Stimulated activated naive CD8-positive, alpha-beta T cell treated with anti-CD3 and anti-CD28 coated beads, Interleukin-15, Interleukin-2, amounts not matched to agents 100 U/mL and 50 U/mL, for 24 hours (primary cell): Measurements from ENCODE around the gene ARHGAP44.

Experiments
- ATAC-seq: fragments of 150-1000 bp; cut with Tn5 transposase; one replicate; pipeline ENCODE4 v1.10.0; 2021
- DNase-seq: peaks from one replicate; pipeline ENCODE4 v3.0.0; 2021

The ARHGAP44 gene, protein sequence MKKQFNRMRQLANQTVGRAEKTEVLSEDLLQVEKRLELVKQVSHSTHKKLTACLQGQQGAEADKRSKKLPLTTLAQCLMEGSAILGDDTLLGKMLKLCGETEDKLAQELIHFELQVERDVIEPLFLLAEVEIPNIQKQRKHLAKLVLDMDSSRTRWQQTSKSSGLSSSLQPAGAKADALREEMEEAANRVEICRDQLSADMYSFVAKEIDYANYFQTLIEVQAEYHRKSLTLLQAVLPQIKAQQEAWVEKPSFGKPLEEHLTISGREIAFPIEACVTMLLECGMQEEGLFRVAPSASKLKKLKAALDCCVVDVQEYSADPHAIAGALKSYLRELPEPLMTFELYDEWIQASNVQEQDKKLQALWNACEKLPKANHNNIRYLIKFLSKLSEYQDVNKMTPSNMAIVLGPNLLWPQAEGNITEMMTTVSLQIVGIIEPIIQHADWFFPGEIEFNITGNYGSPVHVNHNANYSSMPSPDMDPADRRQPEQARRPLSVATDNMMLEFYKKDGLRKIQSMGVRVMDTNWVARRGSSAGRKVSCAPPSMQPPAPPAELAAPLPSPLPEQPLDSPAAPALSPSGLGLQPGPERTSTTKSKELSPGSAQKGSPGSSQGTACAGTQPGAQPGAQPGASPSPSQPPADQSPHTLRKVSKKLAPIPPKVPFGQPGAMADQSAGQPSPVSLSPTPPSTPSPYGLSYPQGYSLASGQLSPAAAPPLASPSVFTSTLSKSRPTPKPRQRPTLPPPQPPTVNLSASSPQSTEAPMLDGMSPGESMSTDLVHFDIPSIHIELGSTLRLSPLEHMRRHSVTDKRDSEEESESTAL

DNA sequence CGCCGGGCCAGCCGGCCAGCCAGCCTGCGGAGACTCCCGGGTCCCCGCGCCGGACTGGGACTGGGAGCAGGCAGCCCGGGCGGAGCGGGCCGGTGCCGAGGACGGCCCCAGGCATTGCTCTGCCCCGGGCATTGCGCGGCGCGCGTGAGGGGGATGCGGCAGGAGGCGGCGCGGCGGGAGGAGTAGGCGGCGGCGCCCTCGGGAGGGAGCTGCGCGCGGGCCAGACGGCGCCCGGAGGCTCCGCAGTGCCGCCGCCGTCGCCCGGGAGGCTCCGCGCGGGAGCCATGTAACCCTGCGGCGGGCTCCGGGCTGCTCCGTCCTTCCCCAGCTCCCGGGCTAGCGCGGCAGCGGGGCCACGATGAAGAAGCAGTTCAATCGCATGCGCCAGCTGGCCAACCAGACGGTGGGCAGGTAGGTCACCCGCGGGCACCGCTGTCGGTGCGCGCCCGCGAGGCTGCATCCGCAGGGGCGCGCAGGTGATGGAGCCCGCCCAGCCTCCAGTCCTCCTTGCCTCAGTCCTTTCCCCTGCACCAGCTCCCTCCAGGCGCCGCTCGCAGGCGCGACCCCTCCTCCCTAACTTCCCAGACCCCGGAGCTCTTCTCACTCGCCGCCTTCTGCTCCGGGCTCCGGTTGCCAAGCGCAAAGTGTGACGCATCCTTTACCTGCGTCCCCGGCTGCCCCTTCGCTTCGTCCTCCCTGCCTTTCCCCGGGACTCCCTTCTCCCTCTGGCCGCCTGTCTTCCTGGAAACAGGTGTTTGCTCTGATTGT is at the start of gene ARHGAP44:
Gene ARHGAP44 (plus strand): TSS at position 18 of the 768 bp plus-strand sequence. CDS start 341 bp downstream, at position 359.
- peak; percentile 43 for ATAC-seq
- DNase-seq = peak; percentile 47

DNA sequence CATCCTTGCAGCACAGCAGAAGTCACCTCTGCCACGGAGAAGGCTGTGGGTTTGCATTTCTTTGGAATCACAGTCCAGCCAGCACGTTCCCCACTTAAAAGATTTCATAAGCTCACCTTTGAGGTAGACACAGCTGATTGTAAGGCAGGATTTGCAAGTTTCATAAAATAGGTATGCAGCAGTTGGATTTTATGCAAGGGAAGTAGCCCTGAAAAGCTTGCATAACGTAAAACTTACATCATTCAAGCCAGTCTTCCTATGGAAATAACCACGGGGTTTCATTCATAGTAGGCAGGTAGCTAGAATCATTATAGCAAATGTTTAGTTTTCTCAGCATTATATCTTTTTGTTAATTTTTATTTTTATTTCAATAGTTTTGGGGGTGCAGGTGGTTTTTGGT is 49.8 kb upstream of the ARHGAP44 start:
- ATAC-seq = no peak
- no peak for DNase-seq

DNA sequence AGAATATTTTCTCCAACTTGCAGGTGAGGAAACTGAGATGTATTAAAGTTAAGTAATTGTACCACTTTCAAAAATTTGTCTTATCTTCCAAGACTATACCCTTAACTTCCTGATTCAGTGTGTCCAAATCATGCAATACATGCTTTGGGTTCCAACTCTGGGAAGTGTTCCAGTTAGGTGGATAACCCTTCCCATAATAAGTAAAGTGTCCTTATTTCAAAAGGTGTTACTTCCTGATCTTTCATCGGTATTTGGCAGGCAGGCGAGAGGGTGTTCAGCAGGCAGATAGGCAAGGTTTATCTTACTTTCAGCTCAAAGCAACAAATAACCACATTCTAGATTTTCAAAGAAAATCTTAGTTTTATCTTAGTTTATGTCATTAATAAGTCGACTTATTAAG is 46.3 kb upstream of the ARHGAP44 start:
- no peak for ATAC-seq

DNA sequence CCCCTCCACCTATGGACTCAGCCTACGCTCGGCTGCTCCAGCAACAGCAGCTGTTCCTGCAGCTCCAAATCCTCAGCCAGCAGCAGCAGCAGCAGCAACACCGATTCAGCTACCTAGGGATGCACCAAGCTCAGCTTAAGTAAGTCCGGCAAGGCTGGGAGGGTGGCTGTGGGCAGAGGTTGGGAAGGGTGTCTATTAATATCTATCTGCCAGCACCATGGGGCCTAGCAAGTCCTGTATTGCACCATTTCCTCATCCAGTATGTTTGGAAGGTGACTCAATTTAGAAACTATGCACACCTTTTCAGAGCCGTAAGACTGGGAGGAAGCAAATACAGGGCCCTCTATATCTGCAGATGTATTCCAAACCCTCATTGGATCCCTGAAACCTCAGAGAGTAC is 45.0 kb upstream of the ARHGAP44 start:
- DNase-seq (no peak), ATAC-seq (no peak)

More for the DNA sequence above, 46.3 kb upstream of the ARHGAP44 start:
- DNase-seq = no peak

DNA sequence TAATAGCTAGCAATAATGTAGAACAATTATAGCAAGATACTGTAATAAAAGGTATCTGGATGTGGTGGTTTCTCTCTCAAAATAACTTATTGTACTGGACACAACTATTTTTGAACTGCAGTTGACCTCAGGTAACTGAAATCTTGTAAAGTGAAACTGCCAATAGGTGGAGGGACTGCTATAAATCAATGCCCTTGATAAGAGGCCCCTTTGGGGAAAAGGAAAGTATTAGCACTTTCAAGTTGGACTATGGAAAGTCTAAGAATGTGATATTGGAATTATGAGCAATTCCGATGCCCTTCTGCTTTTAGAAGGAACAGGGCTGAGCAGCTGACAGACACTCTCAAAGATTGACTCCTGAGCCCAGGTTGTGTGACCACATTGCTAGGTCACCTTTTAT is 44.5 kb upstream of the ARHGAP44 start:
- DNase-seq (no peak), ATAC-seq (no peak)

DNA sequence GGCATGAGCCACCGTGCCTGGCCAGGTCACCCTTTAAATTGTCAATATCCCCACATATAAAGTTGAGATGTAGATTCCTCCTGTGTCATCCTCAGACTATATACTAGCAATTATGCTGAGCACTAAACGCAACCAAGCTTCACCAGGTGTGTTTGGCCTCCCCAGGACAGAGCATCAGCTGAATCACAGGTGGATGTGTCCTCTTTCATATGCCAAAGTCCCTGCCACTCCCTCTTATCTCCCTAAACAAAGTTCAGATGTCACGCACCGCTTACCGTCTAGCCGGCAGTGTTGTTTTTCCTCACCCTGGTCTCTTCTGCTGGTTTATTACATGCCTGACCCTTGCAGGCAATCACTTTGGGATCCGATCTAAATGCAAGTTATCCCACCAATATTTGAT is 43.8 kb upstream of the ARHGAP44 start:
- no peak for ATAC-seq

DNA sequence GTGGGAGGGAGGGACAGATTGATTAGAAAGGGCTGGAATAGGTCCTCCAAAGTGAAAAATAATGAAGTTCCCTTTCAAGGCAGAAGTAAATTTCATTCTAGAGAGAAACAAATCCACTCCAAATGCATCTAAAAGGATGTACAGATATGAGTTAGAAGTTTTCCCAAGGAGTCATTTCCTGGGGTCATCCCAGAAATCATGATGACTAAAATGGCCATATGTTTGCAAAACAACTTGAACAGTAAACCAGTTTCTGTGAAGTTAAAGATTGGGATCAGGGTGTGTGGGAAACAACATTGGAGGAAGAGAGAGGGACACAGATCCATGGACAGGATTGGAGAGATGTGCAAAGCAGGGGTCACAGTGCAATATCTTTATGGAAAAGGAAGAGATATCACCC is 32.5 kb upstream of the ARHGAP44 start:
- DNase-seq = no peak

More for the DNA sequence above, 43.8 kb upstream of the ARHGAP44 start:
- no peak for DNase-seq

DNA sequence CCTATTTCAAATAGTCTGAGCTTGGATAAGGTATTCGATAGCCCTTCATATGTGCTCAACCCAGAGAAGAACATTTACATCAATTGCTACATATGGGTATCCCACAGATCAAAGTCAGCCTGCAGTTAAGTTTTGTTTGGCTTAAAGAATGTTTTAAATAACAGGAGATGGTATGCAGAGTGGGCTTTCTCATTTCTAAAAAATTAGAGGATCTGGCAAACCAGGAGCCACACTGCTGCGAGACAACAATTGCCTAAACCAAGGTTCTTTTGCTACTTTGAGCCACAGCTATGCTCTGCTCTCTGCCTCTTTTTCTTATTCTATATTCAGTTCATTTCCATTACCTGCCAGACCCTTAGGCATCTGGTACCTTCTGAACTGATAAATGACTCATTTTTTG is 30.2 kb upstream of the ARHGAP44 start:
- DNase-seq (no peak), ATAC-seq (no peak)

More for the DNA sequence above, 32.5 kb upstream of the ARHGAP44 start:
- no peak for ATAC-seq

DNA sequence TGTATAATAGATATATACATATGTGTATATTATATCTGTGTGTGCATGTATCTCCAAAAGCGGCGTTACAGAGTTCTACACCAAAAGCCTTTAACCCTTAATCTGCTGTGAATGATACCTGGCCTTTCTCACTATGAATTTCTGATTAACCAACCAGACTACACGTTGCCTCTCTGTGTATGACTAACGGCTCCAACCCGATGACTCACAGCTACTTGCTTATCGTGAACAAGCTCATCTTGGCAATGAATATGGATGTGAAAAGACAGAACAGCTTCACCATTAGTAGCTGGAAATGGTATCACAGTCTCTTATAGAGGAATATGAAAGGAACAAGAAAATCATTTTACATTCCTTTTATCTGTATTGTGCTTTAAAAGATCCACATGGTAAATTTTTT is 23.8 kb upstream of the ARHGAP44 start:
- DNase-seq = no peak
- ATAC-seq = no peak

DNA sequence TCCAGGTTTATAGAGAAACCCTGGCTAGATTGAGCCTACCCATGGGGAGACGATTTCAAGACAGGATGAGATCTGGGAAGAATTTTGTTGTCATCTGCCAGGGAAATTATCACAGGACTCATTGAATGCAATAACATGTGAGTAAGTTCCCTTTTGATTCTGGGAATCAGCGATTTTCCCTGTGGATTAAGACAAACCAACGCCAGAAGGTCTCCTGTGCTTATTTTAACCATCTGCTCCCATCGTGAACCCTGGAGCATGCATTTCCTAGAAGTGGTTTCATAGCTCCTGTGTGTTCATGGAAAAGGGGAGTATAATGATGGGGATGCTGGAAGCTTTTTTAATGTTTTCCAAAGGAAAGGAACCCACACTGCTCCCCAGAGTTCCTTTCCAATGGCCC is 21.0 kb upstream of the ARHGAP44 start:
- no peak for DNase-seq
- no peak for ATAC-seq

DNA sequence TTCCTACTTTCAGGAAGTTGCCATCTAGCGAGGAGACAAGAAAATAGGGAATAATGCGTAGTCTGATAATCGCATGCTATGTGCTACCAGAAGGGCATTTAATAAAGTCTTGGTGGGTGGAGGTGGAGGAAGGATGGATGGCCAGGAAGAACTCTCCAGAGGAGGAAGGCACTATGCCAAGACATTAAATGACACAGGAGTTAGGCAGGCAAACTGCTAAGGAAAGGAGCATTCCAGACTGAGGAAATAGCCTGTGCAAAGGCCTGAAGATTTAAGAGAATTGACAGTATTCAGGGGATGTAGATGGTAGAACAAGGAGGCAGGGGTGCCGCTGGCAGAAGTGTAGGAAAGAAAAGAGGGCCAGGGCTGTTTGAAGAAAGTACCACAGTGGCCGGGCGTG is 19.3 kb upstream of the ARHGAP44 start:
- no peak for ATAC-seq

DNA sequence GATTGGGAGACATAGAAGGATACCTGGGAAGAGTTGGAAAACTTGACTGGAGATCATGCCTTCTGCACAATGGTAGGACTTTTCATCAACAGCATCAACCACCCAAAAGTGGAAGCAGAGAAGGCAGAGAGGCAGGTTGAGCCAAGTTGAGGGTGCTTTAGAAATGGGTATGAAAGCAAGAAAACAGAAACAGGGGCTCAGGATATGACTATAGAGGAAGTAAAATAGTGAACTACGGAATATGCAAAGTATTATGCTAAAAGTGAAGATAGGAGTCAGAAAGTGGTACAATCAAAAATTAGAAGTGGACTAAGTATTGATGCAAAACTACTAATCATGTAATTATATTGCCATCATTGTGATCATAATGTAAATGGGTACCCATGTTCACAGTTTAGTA is 16.1 kb upstream of the ARHGAP44 start:
- ATAC-seq (no peak), DNase-seq (no peak)

More for the DNA sequence above, 19.3 kb upstream of the ARHGAP44 start:
- DNase-seq = no peak

DNA sequence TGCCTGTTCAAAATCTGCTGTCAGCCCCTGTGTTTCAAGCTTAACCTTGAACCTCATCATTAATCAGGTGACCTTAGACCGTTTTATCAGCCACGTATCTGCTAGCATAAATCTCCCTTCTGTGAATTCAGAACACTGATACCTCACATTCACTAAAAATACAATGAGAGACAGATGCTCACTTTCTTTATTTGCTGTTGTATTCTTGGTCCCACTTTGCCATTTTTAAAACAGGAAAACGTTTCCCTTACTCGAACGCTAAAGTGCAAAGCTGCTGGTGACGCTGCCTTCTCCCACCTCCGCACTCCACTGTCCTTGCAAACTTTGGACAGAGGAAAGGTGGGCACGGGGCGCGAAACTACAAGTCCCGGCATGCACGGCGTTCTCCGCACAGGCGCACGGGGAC is 220 bp upstream of the ARHGAP44 start:
- no peak for DNase-seq
- no peak for ATAC-seq

DNA sequence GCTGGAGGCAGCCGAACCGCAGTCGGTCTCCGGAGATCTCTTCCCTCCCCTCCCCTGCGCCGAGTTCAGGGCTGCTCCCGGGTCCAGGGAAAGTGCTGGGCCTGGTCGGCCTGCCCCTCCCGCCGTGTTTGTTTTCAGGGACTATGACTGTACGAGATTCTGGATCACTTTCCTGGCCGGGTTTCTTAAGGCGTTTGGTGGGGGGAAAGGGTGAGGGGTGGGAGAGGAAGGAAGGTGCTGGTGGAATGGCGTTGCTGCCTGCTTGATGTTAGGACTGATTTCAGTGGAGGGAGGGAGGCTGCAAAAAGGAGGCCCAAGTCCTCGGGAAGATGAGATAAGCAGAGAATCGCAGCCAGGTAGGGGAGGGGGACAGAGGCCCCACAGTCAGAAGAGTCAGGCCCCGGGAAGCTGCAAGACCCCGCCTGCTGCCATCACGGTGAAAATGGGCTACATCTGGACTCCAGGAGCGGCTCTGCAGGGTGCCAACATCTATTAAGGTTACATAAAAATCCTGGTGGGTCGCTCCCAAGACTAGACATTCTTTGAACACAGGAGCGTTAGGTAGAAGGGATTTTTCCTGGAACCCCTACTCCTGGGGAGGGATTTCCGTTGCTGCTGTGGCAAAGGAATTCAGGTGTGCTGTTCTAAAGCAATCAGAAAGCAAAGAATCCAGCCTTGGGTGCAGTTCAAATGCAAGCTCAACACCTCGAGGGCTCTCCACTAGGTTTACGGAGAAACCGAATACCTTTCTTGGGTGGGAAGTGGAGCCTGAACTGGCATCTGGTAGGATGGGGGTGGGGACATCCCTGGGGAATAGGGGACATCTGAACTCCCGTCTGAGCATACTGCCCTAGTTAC is 1.2 kb downstream of the ARHGAP44 start:
- DNase-seq (no peak), ATAC-seq (no peak)

DNA sequence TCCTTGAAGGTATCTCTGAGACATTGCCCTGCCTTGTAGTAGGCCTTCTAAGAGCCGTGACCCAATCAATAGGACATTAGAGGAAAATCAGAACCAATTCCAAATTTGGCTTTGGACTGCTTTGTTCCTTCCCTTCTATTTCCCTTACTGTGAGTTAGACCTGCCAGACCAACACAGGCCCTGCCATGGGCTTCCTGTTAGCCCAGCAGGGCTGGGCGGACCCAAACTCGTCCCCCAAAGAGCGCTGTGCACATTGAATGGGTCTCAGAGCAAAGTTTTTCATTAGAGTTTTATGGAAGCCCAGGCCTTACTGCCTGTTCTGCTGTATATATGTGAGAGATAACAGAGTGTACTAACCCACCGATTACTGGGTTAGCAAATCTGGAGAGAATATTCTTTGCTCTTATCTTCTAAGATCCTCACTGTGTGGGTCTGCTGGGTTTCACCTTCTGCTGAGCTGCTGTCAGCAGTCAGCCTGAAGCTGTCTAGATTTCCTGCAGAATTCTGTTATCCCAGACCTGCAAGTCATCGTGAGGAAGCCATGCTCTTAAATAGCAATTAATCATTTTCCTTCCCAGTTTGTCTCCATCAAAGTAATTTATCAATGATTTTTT is 5.7 kb downstream of the ARHGAP44 start:
- ATAC-seq (no peak), DNase-seq (no peak)

DNA sequence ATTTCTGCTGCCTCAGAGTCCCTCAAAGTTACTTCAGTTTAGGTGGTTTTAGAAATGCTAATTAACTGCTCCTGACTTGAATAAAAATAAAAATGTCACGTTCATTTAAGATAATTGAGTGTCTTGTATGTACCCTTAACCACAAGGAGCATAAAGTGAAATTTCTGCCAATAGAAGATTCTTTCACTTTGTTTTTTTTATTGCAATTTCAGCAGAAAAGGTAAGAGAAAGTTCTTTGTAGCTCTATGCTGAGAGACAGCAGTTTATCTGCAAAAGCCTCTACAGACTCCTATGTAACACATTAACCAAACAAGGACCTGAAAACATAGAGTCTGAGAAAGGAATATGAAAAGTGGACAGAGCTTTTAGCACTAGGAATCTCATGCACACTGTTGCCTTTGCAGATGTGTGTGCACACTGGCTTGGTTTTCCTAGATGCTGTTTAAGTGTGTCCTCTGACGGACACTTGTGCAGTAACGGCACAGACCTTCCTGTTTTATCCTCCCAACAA is 11.6 kb downstream of the ARHGAP44 start:
- ATAC-seq = no peak
- no peak for DNase-seq

DNA sequence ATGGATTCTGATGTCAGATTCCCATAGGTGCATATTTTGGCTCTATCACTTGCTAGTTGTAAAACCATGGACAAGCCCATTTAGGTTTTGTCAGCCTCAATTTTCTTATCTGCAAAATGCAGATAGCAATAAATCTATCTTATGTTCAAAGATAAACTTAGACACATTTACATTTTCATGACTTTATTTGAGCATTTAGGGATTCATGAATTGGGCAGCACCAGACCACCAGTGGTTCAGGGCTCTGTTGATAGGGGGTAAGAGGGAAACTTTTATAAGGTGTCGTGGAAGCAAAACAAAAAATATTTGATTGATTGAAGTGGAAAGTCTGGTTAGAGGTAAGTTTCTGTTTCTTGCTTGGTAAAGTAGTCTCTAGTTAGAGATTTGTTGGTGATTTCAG is 17.3 kb downstream of the ARHGAP44 start:
- DNase-seq (no peak), ATAC-seq (no peak)

DNA sequence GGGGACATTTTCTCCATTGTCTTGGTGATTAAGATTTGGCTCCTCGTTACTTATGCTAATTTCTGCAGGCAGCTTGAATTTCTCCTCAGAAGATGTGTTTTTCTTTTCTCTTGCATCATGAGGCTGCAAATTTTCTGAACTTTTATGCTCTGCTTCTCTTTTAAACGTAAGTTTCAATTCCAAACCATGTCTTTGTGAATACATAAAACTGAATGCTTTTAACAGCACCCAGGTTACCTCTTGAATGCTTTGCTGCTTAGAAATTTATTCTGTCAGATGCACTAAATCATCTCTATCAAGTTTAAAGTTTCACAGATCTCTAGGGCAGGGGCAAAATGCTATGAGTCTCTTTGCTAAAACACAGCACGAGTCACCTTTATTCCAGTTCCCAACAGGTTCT is 19.4 kb downstream of the ARHGAP44 start:
- DNase-seq = no peak

DNA sequence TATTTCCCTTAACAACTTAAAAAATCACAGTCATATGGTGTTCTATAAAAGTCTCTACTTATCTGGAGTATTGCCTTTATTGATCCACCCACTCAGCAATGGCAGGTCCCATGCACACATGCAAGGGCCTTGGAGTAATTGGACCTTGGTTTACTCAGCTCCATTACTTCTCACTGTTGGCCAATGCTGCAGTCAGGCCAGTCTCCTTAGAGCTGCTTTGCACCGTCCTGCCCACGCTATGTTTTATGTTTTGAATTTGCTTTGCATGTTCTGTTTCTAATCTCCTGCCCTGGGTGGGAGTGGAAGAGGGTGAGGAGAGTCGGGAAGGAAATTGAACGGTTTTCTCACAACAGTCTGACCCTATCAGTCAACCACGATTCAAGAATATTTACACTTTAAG is 23.6 kb downstream of the ARHGAP44 start:
- ATAC-seq (no peak), DNase-seq (no peak)

More for the DNA sequence above, 19.4 kb downstream of the ARHGAP44 start:
- ATAC-seq = no peak

DNA sequence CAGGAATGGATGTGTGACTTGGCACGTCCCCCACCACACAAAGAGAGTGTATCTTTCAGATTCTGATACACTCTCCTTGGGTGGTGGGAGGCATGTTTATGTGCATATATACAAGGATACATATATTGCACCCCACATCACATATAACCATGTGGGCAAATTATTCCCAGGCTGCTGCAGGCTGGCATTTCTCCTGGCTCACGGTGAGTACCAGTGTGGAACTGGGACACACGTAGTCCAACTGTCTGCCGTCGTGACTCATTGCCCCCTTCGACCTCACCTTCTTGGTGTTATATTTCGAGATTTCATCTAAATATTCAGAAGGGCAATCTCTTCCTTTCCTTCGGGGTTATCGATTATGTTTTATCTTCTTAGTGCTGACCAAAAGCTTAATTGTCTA is 24.4 kb downstream of the ARHGAP44 start:
- DNase-seq = no peak
- ATAC-seq = no peak

DNA sequence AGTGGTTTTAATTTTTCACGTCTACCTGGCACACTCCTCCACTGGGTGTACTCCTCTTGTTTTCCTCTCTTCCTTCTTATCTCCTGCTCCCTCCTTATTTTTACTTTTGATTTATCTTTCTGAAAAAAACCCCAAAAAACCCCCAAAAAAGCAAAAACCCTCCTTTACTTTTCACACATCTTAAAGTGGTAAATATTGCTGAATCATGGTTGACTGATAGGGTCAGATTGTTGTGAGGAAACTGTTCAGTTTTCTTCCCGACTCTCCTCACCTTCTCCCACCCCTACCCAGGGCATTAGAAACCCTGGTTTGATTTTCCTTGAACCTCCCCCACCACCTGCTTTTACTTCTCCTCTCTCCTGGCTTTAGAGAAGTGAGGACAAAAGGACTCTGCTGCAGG is 25.4 kb downstream of the ARHGAP44 start:
- ATAC-seq (no peak), DNase-seq (no peak)
